ENCODE measurements around the gene TOX2.

GRCh38 chr20:43919686-43920403, 5.2 kb downstream of the TOX2 start:
- no peak for TF ChIP-seq CTCF (IDR thresholded peaks at IDR 0.05; ENCODE audit: low read depth, low read length)
- no peak for TF ChIP-seq EZH2phosphoT487 (IDR thresholded peaks at IDR 0.05; ENCODE audit: low read depth)
